GM19397 (cell line): ENCODE data around the gene CFAP100.

Experiments
- ATAC-seq: cut with Tn5 transposase; IDR thresholded peaks from one replicate; pipeline ENCODE4 v1.9.1; 2021; ENCODE audit warnings: mild to moderate bottlenecking, moderate library complexity; ENCODE audit not compliant: unreplicated experiment

The CFAP100 gene

DNA sequence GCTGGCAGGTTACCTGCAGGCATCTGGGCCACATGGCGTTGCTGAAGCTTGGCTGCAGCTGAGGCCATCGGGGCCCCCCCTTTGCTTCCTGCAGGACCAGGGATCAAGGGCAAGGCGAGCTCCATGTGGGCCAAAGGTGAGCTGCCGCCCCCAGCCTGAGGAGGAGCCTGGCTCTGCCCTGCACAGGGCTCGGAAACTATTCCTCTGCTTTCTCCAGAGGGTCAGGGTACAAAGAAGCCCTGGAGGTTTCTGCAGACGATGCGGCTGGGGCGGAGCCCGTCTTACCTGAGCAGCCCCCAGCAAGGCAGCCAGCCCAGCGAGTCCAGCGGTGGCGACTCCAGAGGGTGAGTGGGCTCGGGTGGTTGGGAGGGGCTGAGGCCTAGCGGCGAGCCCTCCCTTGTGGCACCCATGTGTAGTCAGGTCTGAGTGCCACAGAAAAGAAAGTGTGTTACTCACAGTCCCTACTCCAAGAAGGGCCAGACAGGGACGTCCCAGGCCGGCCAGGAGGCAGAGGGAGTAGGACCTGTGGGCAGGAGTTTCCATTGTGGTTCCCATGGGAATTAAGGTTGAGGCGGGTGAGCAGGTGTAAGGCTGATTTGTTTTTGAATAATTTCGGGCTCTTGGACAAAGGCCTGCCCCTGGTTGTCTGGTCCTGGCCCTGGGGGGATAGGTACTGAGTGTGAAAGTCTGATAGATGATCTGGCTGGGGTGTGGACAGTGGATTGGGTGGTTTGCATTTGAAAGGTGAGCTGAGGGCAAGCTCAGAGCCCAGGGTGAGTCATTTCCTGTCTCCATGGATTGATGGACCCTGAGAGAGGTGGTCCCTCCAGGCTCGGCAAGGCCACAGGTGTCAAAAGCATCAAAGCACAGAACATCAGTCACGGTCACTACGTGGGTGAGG is 25.4 kb downstream of the CFAP100 start:
- no peak for ATAC-seq

GRCh38 chr3:126421573-126422119 is 26.9 kb downstream of the CFAP100 start:
- ATAC-seq: no peak

GRCh38 chr3:126422121-126422520 is 27.4 kb downstream of the CFAP100 start:
- ATAC-seq: no peak

DNA sequence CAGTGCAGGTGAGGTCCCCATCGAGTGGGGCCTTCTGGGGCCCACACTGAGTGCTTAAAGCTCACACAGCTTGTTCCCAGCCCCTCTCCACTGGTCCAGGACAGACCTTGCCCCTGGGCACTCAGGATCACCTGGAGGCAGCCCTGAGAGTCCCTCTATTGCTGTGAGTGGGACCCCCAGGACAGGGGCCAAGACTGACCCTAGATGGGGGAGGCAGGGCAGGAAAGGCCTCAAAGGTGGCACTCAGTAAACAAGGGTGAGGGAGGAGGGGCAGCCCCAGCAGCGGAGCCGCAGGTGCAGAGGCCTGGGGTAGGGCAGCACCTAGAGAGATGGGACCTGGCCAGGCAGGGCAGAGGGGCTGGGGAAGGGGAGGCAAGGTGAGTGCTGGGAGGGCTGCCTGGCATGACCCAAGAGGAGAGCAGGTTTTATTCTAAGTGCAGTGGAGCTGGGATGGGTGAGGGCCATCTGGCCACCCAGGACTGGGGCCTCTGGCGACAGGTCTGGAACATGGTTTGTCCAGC is 27.9 kb downstream of the CFAP100 start:
- ATAC-seq: no peak

- no peak for ATAC-seq
Measured at GRCh38 chr3:126423191-126424038, 28.7 kb downstream of the CFAP100 start.

DNA sequence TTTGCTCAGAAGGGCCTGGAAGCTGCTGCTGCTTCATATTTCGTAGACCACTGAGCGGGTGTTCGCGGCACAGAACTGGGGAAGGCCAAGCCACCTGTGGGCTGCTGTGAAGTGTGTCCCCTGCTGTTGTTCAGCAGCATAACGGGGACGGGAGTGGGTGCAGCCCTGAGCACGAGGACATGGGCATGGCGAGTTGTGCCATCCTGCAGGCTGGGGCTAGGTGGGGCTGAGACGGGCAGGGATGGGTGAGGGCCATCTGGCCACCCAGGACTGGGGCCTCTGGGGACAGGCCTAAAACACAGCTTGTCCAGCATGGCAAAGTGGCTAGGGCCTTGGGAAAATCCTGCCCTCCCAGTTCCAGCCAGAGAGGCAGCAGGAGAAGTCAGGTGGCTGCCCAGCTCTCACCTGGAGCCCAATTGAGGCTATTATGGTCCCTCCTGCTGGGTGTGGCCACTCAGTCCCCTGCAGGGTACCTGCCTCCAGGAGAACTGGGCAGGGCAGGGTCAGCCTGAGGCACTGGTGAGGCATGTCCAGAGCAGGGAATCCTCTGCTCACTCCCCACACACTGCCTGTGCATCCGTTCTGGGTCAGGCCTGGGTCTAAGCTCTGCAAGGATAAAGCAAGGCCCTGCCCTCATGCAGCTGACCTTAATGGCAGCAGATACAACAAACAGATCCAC is 29.5 kb downstream of the CFAP100 start:
- no peak for ATAC-seq

- no peak for ATAC-seq
Measured at GRCh38 chr3:126424751-126425150, 30.0 kb downstream of the CFAP100 start.

GRCh38 chr3:126431103-126431534 is 36.4 kb downstream of the CFAP100 start:
- no peak for ATAC-seq

DNA sequence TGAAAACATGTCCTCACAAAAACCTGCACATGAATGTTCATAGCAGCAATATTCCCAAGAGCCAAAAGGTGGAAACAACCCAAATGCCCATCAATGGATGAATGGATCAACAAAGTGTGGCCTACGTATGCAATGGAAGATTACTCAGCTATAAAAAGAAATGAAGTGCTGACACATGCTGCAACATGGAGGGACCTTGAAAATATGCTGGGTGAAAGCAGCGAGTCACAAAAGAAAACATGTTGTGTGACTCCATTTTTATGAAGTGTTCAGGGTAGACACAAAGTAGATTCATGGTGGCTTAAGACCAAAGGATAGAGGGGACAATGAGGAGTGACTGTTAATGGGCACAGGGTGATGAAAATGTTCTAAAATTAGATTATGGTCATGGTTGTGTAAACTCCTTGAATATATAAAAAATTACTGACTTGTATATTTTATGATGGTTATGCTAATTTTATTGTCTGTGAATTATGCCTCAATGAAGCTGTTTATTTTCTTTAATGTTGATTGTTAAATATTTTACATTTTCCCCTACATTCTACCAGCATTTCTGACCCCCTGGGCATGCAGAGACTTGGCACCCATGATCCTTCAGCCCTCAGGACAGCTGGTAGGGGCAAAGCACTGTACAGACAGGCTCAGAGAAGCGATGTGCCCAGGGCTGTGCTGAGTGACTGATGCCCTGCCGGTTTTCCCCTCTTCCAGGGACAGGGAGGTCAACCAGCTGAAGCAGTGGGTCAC is 37.8 kb downstream of the CFAP100 start:
- ATAC-seq: no peak

- ATAC-seq: no peak
Measured at GRCh38 chr3:126433105-126433430, 38.4 kb downstream of the CFAP100 start.

- no peak for ATAC-seq
Measured at GRCh38 chr3:126433496-126434263, 39.0 kb downstream of the CFAP100 start.

GRCh38 chr3:126434264-126434590 is 39.5 kb downstream of the CFAP100 start:
- no peak for ATAC-seq

GRCh38 chr3:126434931-126435411 is 40.3 kb downstream of the CFAP100 start:
- no peak for ATAC-seq

- no peak for ATAC-seq
Measured at GRCh38 chr3:126435456-126436315, 41.0 kb downstream of the CFAP100 start.

GRCh38 chr3:126436826-126437717 is 42.4 kb downstream of the CFAP100 start:
- ATAC-seq: no peak

GRCh38 chr3:126438186-126438585 is 43.5 kb downstream of the CFAP100 start:
- ATAC-seq: no peak

- ATAC-seq: no peak
Measured at GRCh38 chr3:126438746-126439145, 44.0 kb downstream of the CFAP100 start.
